Peyer's patch (tissue), 4 donors: ENCODE measurements around the gene STK39. TPM values are rescaled to one million over a fixed set of nuclear protein-coding genes. Genes with fewer than 3 reads are reported as not detected.

Experiments used
- DNase-seq, 3 donors: peaks; one replicate each; pipeline ENCODE4 v3.0.0-alpha.2; 2017 to 2019
- H3K27ac ChIP-seq, 4 donors: fragments of 200-600 bp; sonication (generic); one replicate each; pipeline ENCODE4 v1.5.1; 2016 to 2019
- H3K27me3 ChIP-seq, 2 donors: fragments of 200-600 bp; sonication (generic); one replicate each; pipeline ENCODE4 v1.5.1; 2019
- H3K36me3 ChIP-seq, 3 donors: fragments of 200-600 bp; sonication (generic); one replicate each; pipeline ENCODE4 v1.5.1; 2016 to 2019
- H3K4me1 ChIP-seq, 4 donors: fragments of 200-600 bp; sonication (generic); one replicate each; pipeline ENCODE4 v1.5.1; 2016 to 2019
- H3K4me3 ChIP-seq, 4 donors: fragments of 200-600 bp; sonication (generic); 1 replicate in 3 of 4; 2 replicates in 1 of 4; pipeline ENCODE4 v1.5.1; 2016 to 2019; ENCODE audit warnings: mild to moderate bottlenecking in 1 of 4
- H3K9me3 ChIP-seq, 4 donors: fragments of 200-600 bp; sonication (generic); one replicate each; pipeline ENCODE4 v1.5.1; 2016 to 2019; ENCODE audit warnings: mild to moderate bottlenecking in 1 of 4
- CTCF ChIP-seq, 6 experiments: fragments of 450-650 bp in 4 of 6; fragments of 200-600 bp in 2 of 6; sonication (generic) in 1 of 6; IDR thresholded peaks; one replicate each; pipeline ENCODE4 v1.5.1; 2017 to 2019; ENCODE audit warnings: antibody characterized with exemption in 6 of 6, mild to moderate bottlenecking in 3 of 6, moderate library complexity in 1 of 6
- POLR2A ChIP-seq, 2 donors: fragments of 450-650 bp; IDR thresholded peaks; one replicate each; pipeline ENCODE4 v1.5.1; 2017; ENCODE audit warnings: antibody characterized with exemption in 2 of 2, mild to moderate bottlenecking in 2 of 2, moderate library complexity in 2 of 2
- total RNA-seq, 4 donors: library from RNA; depleted of rRNA; stranded (reverse); fragments of >200 nt; gene quantifications; one replicate each; pipeline ENCODE4 v1.1.0, GENCODE V29; 2016

STK39 gene
- total RNA-seq, 4 donors from 2014 or later: 39.6 to 55.9 (median 51.0) TPM

- H3K4me1 ChIP-seq: peaks cover 0 to 28% (median 1%) of the 10 kb centered on the region in 4 donors
- no peaks in the 10 kb centered on the region for H3K36me3 ChIP-seq
- no peak overlapping the region for H3K4me3 ChIP-seq
- DNase-seq: no peak
- TF ChIP-seq CTCF (IDR thresholded peaks at IDR 0.05) (no peak), POLR2A (IDR thresholded peaks at IDR 0.05) (no peak)
- no peaks in the 10 kb centered on the region for H3K9me3 ChIP-seq
- H3K27ac ChIP-seq: no peak overlapping the region
- no peaks in the 10 kb centered on the region for H3K27me3 ChIP-seq
These were observed 66.5 kb downstream of the STK39 start for GRCh38 chr2:168180914-168181313.

- Histone ChIP-seq H3K36me3 (no peaks in the 10 kb centered on the region), H3K27me3 (no peaks in the 10 kb centered on the region), H3K4me3 (no peak overlapping the region), H3K9me3 (no peaks in the 10 kb centered on the region), H3K27ac (no peak overlapping the region), H3K4me1 (peaks cover 0 to 24% (median 1%) of the 10 kb centered on the region in 4 donors)
- no peak for DNase-seq
- no peak for TF ChIP-seq POLR2A (IDR thresholded peaks at IDR 0.05)
- no peak for TF ChIP-seq CTCF (IDR thresholded peaks at IDR 0.05)
These were observed 66.9 kb downstream of the STK39 start for GRCh38 chr2:168180483-168180882.

GRCh38 chr2:168179592-168179991 is 67.8 kb downstream of the STK39 start:
- Histone ChIP-seq H3K9me3 (no peaks in the 10 kb centered on the region), H3K27ac (no peak overlapping the region)
- no peak for DNase-seq

GRCh38 chr2:168178520-168179324 is 68.7 kb downstream of the STK39 start:
- no peak for DNase-seq
- no peak for TF ChIP-seq POLR2A (IDR thresholded peaks at IDR 0.05)
- no peak for TF ChIP-seq CTCF (IDR thresholded peaks at IDR 0.05)
- H3K4me3 ChIP-seq: no peak overlapping the region
- H3K4me1 ChIP-seq: peaks cover 0 to 17% (median 0%) of the 10 kb centered on the region in 4 donors
- no peaks in the 10 kb centered on the region for H3K9me3 ChIP-seq
- peaks cover 0 to 1% (median 0%) of the 10 kb centered on the region in 3 donors for H3K36me3 ChIP-seq
- no peak overlapping the region for H3K27ac ChIP-seq
- no peaks in the 10 kb centered on the region for H3K27me3 ChIP-seq

More at GRCh38 chr2:168179592-168179991, 67.8 kb downstream of the STK39 start:
- Histone ChIP-seq H3K4me1 (peaks cover 0 to 17% (median 0%) of the 10 kb centered on the region in 4 donors), H3K36me3 (no peaks in the 10 kb centered on the region), H3K27me3 (no peaks in the 10 kb centered on the region), H3K4me3 (no peak overlapping the region)
- no peak for TF ChIP-seq CTCF (IDR thresholded peaks at IDR 0.05)
- no peak for TF ChIP-seq POLR2A (IDR thresholded peaks at IDR 0.05)

- Histone ChIP-seq H3K27me3 (no peaks in the 10 kb centered on the region), H3K4me3 (no peak overlapping the region), H3K9me3 (no peaks in the 10 kb centered on the region)
These were observed 71.0 kb downstream of the STK39 start for GRCh38 chr2:168176402-168176801.

More at GRCh38 chr2:168176402-168176801, 71.0 kb downstream of the STK39 start:
- TF ChIP-seq CTCF (IDR thresholded peaks at IDR 0.05) (no peak), POLR2A (IDR thresholded peaks at IDR 0.05) (no peak)
- no peak for DNase-seq
- Histone ChIP-seq H3K36me3 (peaks cover 0 to 4% (median 0%) of the 10 kb centered on the region in 3 donors), H3K4me1 (peaks cover 0 to 4% (median 0%) of the 10 kb centered on the region in 4 donors), H3K27ac (no peak overlapping the region)
